GM21515 (cell line): Measurements from ENCODE around the gene SLC38A5.

Experiments
- ATAC-seq: cut with Tn5 transposase; IDR thresholded peaks from one replicate; pipeline ENCODE4 v1.9.1; 2021; ENCODE audit not compliant: unreplicated experiment

SLC38A5 gene

DNA sequence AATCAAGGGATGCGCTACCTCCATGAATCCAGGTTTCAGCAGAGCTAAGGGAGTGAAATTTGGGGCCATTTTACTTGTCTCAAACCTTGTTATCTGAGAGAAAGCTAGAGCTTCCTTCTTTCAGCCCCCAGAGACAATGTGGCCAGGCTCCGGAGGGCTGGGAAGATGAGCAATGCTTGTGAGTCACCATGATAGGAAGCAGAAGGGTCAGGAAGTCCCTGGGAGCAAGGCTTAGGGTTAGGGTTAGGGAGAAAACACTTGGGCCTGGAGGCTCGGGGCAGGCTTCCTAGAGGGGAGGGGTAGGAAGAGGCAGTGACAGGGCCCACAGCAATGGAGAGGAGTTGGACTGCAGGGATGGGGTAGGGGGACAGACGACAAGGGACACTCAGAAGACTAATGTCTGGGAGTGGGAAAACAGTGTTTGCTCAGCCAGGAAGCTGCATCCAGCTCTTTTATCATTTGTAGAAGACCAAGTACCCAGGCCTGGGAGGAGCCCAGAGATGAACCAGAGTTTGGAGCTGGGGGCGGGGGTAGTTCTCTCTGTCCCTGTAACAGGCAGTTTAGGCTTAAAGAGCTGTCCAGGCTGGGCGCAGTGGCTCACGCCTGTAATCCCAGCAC is 22.3 kb upstream of the SLC38A5 start:
- no peak for ATAC-seq

DNA sequence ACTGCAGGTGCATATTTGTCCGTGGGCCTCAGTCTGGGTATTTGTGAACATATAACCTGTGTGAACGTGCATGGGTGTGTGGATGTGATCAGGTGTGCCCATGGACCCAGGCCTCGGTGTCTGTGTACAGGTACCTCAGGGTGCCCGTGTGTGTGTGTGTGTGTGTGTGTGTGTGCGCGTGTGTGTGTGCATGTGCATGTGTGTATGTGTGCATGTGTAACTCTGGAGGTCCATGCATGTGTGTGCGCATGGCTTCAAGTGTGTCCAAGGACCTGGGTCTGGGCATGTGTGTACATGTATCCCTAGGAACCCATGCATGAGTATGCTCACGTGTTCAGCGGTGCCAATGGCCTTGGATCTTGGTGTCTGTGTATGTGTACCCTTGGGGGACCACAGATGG is 21.7 kb upstream of the SLC38A5 start:
- ATAC-seq = no peak

- no peak for ATAC-seq
These were observed 20.6 kb upstream of the SLC38A5 start for GRCh38 chrX:48490661-48491060.

GRCh38 chrX:48489892-48490291 is 19.8 kb upstream of the SLC38A5 start:
- ATAC-seq = no peak

DNA sequence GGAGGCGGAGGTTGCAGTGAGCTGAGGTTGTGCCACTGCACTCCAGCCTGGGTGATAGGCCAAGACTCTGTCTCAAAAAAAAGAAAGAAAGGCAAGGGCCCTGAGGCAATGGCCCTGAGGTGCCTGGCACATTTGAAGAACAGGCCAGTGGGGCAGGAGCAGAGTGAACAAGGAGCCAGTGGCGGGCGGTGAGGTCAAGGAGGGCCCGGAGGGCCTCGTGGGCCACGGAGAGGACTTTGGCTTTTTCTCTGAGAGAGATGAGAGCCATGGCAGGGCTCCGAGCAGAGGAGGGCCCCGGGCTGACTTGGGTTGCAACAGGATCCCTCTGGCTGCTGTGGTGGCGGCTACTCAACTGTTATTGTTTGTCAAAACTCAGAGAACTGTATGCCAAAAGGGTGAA is 19.2 kb upstream of the SLC38A5 start:
- no peak for ATAC-seq

DNA sequence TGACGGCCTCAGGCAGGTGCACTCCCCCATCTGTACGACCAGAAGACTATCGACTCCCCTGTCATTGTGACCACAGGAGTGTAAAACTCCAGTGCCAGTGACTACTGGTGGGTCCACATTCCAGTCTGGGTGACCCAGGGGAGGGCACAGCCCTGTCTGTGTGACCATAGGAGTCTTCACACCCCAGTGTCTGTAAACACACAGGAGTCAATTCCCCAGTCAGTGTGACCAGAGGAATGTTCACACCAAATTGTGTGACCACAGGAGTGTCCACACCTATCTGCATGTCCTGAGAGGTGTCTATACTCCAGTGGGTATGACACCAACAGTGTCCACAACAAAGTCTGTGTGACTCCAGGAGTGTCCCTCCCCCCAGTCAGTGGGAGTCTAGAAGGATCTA is 18.0 kb upstream of the SLC38A5 start:
- no peak for ATAC-seq

- no peak for ATAC-seq
These were observed 17.3 kb upstream of the SLC38A5 start for GRCh38 chrX:48487362-48487798.

DNA sequence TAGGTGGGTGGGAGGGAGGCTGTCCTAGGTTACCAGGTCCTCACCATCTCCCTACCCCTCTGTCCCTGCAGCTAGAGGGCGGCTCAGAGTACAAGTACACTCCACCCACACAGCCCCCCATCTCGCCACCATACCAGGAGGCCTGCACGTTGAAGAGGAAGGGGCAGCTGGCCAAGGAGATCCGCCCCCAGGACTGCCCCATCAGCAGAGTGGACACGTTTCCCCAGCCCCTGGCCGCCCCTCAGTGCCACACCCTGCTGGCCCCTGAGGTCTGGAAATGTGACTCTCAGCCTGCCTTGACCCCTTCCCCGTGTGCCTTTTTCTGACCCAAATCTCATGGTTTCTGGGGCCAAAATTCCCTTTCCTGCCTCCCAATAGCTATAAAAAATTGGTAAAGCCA is 12.5 kb upstream of the SLC38A5 start:
- ATAC-seq = no peak

GRCh38 chrX:48480583-48480982 is 10.5 kb upstream of the SLC38A5 start:
- no peak for ATAC-seq

GRCh38 chrX:48480142-48480541 is 10.1 kb upstream of the SLC38A5 start:
- ATAC-seq = no peak

DNA sequence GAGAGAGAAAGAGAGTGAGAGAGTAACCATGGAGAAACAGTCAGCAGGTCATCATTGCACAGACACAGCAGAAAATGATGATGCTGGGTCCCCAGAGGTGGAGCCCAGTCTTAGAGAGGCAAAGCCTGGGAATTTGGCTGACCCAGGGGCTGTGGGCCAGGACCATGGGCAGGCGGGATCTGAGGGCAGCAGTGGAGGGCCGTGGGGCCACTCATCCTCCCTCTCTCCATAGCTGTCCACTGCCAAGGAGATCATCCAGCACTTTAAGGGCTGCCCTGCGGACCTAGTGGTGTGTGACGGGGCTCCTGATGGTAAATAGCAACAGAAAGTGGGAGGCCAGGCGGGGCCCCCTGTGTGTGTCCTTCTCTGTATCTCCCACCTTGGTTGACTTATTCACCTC is 8.7 kb upstream of the SLC38A5 start:
- no peak for ATAC-seq

- ATAC-seq = no peak
These were observed 8.1 kb upstream of the SLC38A5 start for GRCh38 chrX:48477960-48478755.

DNA sequence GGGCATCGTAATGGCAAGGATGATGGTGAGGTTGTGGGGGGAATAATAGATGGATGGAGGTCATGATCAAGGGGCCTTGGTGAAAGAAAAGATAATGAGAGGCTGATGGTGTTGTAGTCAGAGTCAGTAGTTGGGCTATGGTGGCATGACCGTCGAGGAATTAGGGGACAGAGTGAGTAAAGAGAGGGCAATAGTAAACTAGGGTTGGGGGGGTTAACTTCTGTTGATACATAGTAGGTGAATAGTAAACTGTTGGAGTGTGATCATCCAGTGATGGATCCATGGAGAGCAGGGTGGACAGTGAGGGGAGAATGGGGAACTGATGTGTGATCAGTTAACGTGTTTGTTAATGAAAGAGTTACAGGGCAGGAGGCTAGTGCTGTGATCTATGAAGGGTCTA is 6.9 kb upstream of the SLC38A5 start:
- ATAC-seq = no peak

DNA sequence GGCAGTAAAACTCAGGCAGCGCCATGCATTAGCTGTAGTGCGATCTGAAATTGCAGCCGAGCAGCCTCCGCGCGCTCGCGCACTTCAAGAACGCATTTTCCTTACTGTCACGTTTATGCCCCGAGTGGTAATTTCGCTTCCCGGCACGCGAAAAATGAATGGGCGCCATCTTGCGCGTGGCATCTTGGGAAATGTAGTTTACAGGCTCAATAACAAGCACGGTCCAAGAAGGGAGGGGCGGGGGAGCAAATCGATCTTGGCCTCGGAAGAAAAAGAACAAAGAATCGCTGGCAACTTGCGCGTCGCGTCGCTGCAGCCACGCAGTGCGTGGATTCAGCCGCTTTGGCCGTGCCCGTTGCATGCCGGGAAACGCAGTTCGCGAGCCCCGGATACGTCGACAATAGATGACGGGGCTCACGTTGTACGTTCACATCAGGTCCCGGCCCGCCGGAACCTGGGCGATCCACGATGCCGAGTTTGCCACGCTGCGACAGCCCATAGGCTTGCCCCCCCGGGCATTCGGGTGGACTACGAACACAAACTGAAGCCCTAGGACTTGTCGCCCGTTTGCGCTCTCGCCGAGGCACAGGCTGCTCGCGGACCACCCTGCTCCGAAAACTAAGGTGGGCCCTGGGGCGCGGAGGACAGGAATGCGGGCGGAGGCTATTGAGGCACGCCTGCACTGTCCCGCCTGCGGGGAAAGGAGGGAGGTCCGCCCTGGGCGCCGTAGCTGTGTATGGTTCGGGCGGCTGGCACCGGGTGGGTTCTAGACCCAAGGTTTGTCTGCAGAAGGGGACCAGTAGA is 5.9 kb upstream of the SLC38A5 start, which contains the start of gene FTSJ1:
TSS of gene FTSJ1 (plus strand) at position 426 of the 804 bp plus-strand sequence. CDS start 1,849 bp downstream, outside the sequence.
- ATAC-seq = peak; percentile 87

- no peak for ATAC-seq
These were observed 5.2 kb upstream of the SLC38A5 start for GRCh38 chrX:48475296-48475695.

DNA sequence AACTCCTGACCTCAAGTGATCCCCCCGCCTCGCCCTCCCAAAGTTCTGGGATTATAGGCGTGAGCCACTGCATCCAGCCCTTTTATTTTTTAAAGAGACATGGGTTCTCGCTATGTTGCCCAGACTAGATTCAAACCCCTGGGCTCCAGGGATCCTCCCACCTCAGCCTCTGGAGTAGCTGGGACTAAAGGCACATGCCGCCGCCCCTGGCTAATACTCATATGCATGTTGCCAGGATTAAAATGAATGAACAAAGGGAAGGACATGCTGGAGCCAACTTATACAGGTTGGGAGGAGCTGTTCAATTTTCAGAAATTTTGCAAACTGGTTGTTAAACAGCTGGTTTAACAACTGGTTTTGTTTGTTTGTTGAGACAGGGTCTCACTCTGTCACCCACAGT is 4.5 kb upstream of the SLC38A5 start:
- ATAC-seq = no peak

GRCh38 chrX:48474127-48474526 is 4.1 kb upstream of the SLC38A5 start:
- no peak for ATAC-seq

- no peak for ATAC-seq
These were observed 3.6 kb upstream of the SLC38A5 start for GRCh38 chrX:48473704-48473990.

DNA sequence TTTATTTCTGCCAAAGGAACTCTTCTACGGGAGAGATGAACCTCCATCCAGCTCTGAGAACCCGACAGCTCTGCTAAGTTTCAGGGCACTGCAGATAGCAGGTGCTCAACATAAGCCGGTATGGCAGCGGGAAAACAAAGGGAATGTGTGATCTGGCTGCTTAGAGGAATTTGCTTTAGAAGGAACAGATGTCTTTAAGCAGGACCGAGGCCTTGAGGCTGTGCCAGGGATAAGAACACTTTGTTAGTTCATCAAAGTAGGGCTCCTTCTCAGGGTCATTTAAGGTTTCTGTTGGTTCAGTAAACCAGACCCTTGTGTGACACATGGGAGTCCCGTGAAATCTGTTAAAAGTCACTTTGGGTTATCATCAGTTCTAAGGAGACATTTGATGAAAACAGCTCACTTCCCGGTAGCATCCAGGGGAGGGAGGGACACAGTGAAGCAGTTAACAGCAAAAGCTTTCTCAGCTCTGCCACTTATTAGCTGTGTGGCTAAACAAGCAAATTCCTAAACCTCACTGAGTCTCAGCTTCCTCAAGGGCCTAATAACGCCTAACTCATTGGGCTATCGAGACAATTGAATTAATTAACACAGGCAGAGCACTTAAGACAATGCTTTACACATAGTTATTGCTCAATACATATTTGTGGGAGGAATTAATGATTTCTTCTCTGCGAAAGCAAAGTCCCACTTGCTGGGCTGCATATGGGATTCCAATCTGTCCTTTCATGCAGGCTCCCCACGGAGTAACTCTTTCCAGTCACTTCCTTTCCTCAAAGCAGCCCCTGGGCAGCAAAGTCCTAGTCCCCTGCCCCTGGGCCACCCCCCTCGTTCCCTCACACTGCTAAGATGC is 3.0 kb upstream of the SLC38A5 start:
- no peak for ATAC-seq

- no peak for ATAC-seq
These were observed 2.2 kb upstream of the SLC38A5 start for GRCh38 chrX:48472225-48472624.

DNA sequence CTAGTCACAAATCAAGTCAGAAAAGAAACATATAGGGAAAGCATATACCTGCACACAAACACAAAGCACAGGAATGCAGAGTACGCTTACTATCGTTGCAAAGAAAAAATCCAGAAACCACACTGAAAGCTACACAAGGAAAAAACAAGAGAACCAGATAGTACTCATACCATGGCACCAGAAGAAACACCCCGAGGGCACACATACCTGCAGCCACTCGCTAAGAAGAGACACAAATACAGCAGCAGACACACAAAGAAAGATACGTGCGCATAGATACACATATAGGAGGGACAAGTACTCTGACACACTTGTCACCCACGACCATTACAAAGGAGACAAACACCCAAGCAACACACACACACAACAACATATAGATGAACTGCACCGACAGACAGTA is 1.4 kb upstream of the SLC38A5 start:
- ATAC-seq = no peak
